Activated B cell treated with CpG ODN at 0.5 μM for 24 hours (primary cell): ENCODE measurements around the gene FGF3. TPM values are rescaled to one million over a fixed set of nuclear protein-coding genes. Genes with fewer than 3 reads are reported as not detected.
"Not testable (repeated sequence)": the region's sequence is repeated elsewhere in the genome, so short reads cannot be mapped to it uniquely, and the experiment has no call there.

Experiments
- ATAC-seq: fragments of 200-7000 bp; cut with Tn5 transposase; one replicate; pipeline ENCODE4 v1.10.0; 2021; ENCODE audit warnings: low read depth, mild to moderate bottlenecking, moderate library complexity
- CTCF ChIA-PET: fragments of 350-600 bp; sonication (Branson Sonifier 250); formaldehyde crosslinking; loops from one replicate; lab custom pipeline; 2021; ENCODE audit warnings: antibody characterized with exemption; lab: Charles Lee
- POLR2A ChIA-PET: fragments of 350-600 bp; sonication (Branson Sonifier 250); formaldehyde crosslinking; loops from one replicate; lab custom pipeline; 2021; ENCODE audit warnings: antibody characterized with exemption; lab: Charles Lee
- DNase-seq: peaks from one replicate; pipeline ENCODE4 v3.0.0; 2022
- H3K27ac Mint-ChIP-seq: one replicate; pipeline ENCODE4 v1.8.0; 2020; ENCODE audit warnings: mixed read lengths
- H3K27me3 Mint-ChIP-seq: one replicate; pipeline ENCODE4 v1.8.0; 2021; ENCODE audit warnings: mixed read lengths
- H3K36me3 Mint-ChIP-seq: one replicate; pipeline ENCODE4 v1.8.0; 2021; ENCODE audit warnings: low read depth, mixed read lengths
- H3K4me1 Mint-ChIP-seq: one replicate; pipeline ENCODE4 v1.8.0; 2021; ENCODE audit warnings: mixed read lengths
- H3K4me3 Mint-ChIP-seq: one replicate; pipeline ENCODE4 v1.8.0; 2020; ENCODE audit warnings: mild to moderate bottlenecking, mixed read lengths
- H3K9me3 Mint-ChIP-seq: one replicate; pipeline ENCODE4 v1.8.0; 2020; ENCODE audit warnings: mixed read lengths
- intact Hi-C: fragments of 100-400 bp; cut with micrococcal nuclease; formaldehyde crosslinking; loops from one replicate; pipeline ENCODE4 v1.15.1; 2024
- total RNA-seq: library from RNA; stranded (reverse); gene quantifications from 2 replicates; pipeline ENCODE4 v1.2.3, GENCODE V29; 2022
- TF ChIP-seq, protein P1 (sequence below): fragments of 200-600 bp; IDR thresholded peaks from one replicate; pipeline ENCODE4 v1.8.0; 2022; ENCODE audit warnings: antibody characterized with exemption, mild to moderate bottlenecking

Gene FGF3
- total RNA-seq, 1 donor from 2014 or later, result not detected

GRCh38 chr11:69770540-69770939, 48.7 kb downstream of the FGF3 start:
- ChIA-PET CTCF (no interaction called here), POLR2A (no interaction called here)
- TF ChIP-seq, protein P1, sequence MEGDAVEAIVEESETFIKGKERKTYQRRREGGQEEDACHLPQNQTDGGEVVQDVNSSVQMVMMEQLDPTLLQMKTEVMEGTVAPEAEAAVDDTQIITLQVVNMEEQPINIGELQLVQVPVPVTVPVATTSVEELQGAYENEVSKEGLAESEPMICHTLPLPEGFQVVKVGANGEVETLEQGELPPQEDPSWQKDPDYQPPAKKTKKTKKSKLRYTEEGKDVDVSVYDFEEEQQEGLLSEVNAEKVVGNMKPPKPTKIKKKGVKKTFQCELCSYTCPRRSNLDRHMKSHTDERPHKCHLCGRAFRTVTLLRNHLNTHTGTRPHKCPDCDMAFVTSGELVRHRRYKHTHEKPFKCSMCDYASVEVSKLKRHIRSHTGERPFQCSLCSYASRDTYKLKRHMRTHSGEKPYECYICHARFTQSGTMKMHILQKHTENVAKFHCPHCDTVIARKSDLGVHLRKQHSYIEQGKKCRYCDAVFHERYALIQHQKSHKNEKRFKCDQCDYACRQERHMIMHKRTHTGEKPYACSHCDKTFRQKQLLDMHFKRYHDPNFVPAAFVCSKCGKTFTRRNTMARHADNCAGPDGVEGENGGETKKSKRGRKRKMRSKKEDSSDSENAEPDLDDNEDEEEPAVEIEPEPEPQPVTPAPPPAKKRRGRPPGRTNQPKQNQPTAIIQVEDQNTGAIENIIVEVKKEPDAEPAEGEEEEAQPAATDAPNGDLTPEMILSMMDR, result no peak
- Mint-ChIP-seq H3K27me3 (peaks cover 33% of the 10 kb centered on the region), H3K4me1 (no peaks in the 10 kb centered on the region), H3K9me3 (no peaks in the 10 kb centered on the region), H3K36me3 (no peaks in the 10 kb centered on the region), H3K27ac (no peak overlapping the region), H3K4me3 (no peak overlapping the region)
- DNase-seq (no peak), ATAC-seq (no peak)
- intact Hi-C loops, result no loop called here

- intact Hi-C loops, result no loop called here
- H3K27me3 Mint-ChIP-seq, result peaks cover 19% of the 10 kb centered on the region
- H3K4me1 Mint-ChIP-seq, result no peaks in the 10 kb centered on the region
- DNase-seq, result no peak
- peaks cover 2% of the 10 kb centered on the region for H3K9me3 Mint-ChIP-seq
- no peaks in the 10 kb centered on the region for H3K36me3 Mint-ChIP-seq
- ChIA-PET CTCF (no interaction called here), POLR2A (no interaction called here)
- TF ChIP-seq, protein P1, result no peak
- H3K27ac Mint-ChIP-seq, result no peak overlapping the region
- ATAC-seq, result no peak
- H3K4me3 Mint-ChIP-seq, result no peak overlapping the region
Measured at GRCh38 chr11:69765498-69765995, 53.7 kb downstream of the FGF3 start.

DNA sequence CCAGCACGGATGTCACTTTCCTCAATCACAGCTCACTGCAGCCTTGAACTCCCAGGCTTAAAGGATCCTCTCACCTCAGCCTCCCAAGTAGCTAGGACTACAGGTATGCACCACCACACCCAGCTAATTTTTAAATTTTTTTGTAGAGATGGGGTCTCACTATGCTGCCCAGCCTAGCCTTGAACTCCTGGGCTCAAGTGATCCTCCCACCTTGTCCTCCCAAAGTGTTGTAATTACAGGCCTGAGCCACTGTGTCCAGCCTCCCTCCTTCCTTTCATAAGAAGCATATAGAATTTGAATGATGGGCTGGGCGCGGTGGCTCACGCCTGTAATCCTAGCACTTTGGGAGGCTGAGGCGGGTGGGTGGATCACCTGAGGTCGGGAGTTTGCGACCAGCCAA, 54.3 kb downstream of the FGF3 start:
- H3K27ac Mint-ChIP-seq, CTCF ChIA-PET, ATAC-seq, H3K9me3 Mint-ChIP-seq, intact Hi-C loops, H3K36me3 Mint-ChIP-seq, DNase-seq, H3K4me1 Mint-ChIP-seq, POLR2A ChIA-PET, H3K4me3 Mint-ChIP-seq: not testable (repeated sequence)
- peaks cover 18% of the 10 kb centered on the region for H3K27me3 Mint-ChIP-seq

DNA sequence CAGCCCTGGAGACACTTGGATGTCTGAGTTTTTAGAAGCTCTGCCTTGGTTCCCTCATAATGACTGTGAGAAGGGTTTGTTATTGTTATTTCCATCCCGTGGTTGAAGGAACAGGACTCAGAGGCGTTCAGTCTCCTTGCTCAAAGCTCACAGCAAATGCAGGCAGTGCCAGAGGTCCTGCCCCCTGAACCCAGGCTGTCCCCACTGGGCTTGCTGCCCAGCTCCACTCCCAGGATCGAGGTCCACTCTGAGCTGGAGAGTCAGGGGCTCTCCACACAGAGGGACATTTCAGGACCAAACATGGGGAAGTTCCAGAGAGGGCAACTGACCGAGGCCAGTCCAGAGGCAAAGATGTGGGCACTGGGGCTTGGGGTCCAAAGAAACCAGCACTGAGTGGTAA, 58.9 kb downstream of the FGF3 start:
- no peak overlapping the region for H3K4me3 Mint-ChIP-seq
- intact Hi-C loops, result no loop called here
- CTCF ChIA-PET, result no interaction called here
- DNase-seq (no peak), ATAC-seq (no peak)
- no peaks in the 10 kb centered on the region for H3K4me1 Mint-ChIP-seq
- peaks cover 9% of the 10 kb centered on the region for H3K27me3 Mint-ChIP-seq
- H3K36me3 Mint-ChIP-seq, result no peaks in the 10 kb centered on the region
- H3K9me3 Mint-ChIP-seq, result peaks cover 5% of the 10 kb centered on the region
- H3K27ac Mint-ChIP-seq, result no peak overlapping the region
- POLR2A ChIA-PET, result no interaction called here
- TF ChIP-seq, protein P1, result no peak

Other genes starting within 250 kb of the FGF3 start
- gene CCND1, start 178.3 kb downstream of the FGF3 start, total RNA-seq, result 7.5 and 10.5 TPM in 2 replicates
- 46.3 and 52.5 TPM in 2 replicates for gene LTO1, start 144.1 kb downstream of the FGF3 start, total RNA-seq
- gene FGF19, start 115.4 kb downstream of the FGF3 start, total RNA-seq, result not detected in 2 replicates
- gene FGF4, start 44.1 kb downstream of the FGF3 start, total RNA-seq, result not detected in 2 replicates